HG03571 (cell line): ENCODE measurements around the gene AUP1.
"Not testable (repeated sequence)": the region's sequence is repeated elsewhere in the genome, so short reads cannot be mapped to it uniquely, and the experiment has no call there.

Source experiments
- ATAC-seq: cut with Tn5 transposase; IDR thresholded peaks from one replicate; pipeline ENCODE4 v1.9.1; 2021; ENCODE audit not compliant: unreplicated experiment

The AUP1 gene

DNA sequence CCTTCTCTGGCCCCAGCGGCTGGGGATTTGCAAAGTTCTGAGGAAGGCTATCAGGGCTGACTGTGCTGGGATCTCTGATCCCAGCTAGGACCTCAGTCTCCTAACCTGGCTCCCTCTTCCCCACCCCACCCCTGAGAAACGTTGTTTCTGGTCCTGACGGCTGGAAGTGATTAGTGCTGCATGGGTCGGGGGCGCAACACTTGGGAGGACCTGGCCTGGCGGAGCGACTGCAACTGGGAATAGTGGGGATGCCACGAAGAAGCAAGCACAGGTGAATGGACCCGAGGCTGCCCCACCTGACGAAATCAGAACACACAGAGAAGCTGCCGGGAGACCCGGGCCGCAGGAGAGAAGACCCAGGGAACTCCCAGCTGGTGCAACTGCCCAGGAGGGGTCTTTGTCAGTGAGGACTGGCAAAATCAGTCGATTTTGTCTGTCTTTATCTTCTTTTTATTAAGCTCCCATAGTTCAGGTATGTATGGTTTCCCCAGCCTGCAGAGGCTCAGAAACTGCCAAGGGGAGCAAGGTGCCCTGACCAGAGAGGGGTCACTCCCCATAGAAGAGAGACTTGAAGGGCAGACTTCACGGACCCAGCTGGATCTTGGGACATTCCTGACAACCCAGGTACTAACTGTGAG lies 29.4 kb downstream of the AUP1 start:
- no peak for ATAC-seq

DNA sequence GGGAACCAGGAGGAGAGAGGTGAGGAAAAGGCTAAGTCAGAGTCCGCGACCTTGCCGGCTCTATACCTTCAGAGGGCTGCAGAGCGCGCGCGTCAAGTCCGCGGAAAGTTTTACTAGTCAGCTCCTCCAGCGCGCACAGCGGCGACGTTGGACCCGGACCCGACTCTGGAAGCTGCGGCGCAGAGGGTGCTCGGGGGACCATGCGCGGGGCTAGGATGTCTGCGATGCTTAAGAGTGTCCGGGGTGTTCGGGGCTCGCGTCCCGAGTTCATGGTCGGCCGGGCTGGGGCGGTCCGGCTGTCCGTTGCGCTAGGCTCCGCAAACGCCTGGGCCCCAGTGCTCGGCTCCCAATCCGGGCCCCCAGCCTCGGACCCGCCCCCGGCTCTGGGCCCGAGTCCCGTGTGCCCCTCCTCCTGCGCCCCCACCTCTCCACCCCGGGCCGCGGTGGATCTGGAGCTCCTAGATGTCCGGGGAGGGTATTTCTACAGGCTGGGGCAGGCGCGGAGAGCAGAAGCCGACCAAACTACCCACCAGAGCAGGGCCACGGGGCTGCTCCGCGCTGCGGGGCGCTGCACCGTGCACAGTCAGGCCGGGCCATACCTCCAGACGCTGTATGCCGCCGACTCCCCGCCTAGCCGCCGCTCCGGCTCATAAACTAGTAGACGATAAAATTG lies 30.1 kb downstream of the AUP1 start, which contains the start of gene LBX2:
Gene LBX2 (minus strand): TSS at position 337 of the 673 bp plus-strand sequence. CDS start 66 bp downstream, at position 271.
- no peak for ATAC-seq

- ATAC-seq: no peak
Measured at GRCh38 chr2:74498500-74499266, 30.8 kb downstream of the AUP1 start.

DNA sequence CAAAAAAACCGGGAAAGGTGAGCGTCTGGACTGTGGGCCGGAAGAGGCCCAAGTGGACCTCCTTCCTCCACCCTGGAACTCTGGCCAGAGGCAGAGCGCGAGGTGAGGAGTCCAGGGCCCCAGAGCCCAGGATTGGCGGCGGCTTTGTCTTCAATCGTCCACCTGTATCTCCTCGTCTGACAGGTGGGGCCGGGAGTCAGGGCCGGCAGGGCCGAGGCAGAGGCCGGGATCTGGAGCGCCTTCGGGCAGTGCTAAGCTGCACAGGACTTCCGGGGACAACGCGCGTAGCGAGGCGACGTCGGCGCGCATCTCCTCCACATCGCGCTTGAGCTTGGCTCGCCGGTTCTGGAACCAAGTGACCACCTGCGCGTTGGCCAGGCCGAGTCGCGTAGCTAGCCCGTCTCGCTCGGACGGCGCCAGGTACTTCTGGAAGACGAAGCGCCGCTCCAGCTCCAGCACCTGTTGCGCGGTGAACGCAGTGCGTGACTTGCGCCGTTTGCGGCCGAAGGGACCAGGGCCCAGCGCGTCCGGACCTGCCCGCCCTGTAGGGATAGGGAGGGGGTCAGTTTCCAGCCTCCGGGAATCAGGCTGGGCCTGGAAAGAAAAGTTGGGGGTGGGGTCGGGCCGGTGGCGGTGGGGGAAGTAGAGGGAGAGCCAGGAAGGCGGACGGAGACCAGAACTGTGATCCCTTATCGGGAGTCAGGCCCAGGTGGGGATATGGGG lies 31.6 kb downstream of the AUP1 start:
- ATAC-seq: no peak

GRCh38 chr2:74496997-74497776 lies 32.3 kb downstream of the AUP1 start:
- no peak for ATAC-seq

GRCh38 chr2:74495440-74495839 lies 34.1 kb downstream of the AUP1 start:
- no peak for ATAC-seq

GRCh38 chr2:74493546-74493945 lies 36.0 kb downstream of the AUP1 start:
- ATAC-seq: no peak

DNA sequence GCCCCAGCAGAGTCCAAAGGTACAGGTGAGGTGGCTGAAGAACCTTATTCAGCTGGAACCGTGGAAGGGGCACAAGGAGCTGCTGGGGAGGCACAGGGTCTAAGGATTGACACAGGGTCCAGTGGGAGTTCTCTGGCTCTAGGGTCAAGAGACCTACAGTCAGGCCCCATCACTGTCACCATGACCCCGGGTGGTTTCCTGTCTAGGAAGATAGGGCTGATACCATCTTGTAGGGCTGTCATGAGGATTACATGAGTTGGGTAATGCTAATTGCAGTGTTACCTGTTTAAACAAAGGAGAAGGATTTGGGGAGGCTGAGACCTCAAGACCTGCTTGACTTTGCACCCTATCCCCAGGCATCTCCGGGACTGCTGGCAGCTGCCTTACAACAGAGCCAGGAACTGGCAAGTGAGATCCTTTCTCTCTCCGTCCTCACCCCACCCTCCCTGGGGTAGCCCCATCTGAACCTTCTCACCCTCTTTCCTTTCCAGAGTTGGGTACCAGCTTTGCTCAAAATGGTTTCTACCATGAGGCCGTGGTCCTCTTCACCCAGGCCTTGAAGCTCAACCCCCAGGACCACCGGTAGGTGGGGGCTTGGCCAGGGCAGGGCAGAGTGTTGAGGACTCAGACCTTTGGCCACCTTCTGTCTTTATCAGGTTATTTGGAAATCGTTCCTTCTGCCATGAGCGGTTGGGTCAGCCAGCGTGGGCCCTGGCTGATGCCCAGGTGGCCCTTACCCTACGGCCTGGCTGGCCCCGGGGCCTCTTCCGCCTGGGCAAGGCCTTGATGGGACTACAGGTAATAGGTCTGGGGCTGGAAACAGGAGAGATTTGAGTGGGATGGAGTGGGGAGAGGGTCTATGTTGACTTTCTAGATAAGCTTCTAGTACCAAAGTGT lies 37.6 kb downstream of the AUP1 start:
- no peak for ATAC-seq

DNA sequence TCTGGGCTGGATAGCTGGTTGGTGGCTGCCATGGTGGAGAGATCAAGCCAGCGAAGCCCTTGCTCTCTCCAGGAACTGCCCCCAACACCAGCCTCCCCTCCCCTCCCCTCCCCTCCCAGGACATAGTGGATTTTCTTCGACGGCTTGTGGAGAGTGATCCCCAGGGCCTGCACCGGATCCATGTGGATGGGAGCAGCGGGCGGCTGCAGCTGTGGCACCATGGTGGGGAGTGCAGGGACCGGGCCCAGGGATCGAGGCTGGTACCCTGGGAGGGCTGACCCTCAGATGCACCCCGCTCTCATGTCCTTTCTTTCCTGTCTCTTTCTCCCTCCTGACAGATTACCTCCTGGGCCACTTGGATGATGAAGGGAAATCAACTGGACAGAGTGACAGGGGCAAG lies 39.6 kb downstream of the AUP1 start:
- no peak for ATAC-seq

- ATAC-seq: no peak
Measured at GRCh38 chr2:74488643-74489481, 40.6 kb downstream of the AUP1 start.

GRCh38 chr2:74486141-74486540 lies 43.4 kb downstream of the AUP1 start:
- ATAC-seq: no peak

DNA sequence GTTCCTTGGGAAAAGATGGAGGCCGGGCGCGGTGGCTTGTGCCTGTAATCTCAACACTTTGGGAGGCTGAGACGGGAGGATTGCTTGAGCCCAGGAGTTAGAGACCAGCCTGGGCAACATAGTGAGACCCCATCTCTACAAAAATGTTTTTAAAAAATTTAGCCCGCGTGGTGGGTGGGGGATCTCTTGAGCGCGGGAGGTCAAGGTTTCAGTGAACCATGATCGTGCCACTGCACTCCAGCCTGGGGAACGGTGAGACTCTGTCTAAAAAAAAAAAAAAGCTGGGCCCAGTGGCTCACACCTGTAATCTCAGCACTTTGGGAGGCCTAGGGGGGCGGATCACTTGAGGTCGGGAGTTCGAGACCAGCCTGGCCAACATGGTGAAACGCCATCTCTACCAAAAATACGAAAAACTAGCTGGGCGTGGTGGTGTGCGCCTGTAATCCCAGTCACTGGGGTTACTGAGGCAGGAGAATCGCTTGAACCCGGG lies 45.8 kb downstream of the AUP1 start:
- ATAC-seq: not testable (repeated sequence)

DNA sequence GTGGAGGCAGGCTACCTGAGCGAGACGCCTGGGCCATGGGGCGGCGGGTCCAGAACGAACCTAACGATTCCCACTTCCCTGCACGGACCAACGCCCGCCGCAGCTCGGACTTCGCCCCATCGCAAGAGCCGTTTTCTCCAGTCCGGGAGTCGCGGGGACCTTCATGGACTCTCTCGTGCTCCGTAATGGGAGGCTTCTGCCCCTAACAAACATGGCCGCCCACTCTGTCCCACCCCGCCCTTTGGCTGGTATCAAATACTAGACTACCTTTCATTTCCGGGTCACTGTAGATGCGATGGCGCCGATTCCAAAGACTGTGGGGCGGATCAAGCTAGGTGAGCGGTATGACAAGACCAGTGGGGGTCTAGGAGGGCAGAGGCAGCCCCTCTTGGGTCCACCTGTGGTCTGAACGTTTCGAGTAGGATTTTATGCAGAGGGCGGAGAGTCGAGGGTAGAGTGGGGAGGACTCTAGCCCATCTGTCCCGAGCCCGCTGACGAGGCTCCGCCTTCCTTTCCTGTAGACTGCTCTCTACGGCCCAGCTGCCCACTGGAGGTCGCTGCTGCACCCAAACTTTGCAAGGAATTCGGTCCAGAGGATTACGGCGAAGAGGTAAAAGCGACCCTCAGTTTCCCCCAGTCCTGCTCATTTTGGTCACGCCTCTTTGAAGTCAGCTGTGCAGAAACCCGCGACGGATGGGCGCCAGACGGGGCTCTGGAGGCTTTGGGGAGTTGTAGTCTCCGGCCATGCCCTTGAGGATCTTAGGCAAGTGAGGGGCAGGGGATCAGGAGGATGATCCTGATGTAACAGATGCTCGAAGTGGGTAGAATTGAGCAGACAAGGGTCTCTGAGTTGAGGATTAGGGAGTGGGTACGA lies 46.5 kb downstream of the AUP1 start, which contains the start of the genes CCDC142 and TTC31:
Gene CCDC142 (minus strand): TSS at position 198 of the 874 bp plus-strand sequence. CDS start 161 bp downstream, at position 37.
Gene TTC31 (plus strand): TSS at position 281 of the 874 bp plus-strand sequence. CDS start 15 bp downstream, at position 296.
- peak; percentile 86 for ATAC-seq

- ATAC-seq: peak; percentile 44
Measured at GRCh38 chr2:74481961-74482800, 47.3 kb downstream of the AUP1 start.

GRCh38 chr2:74481431-74481830 lies 48.1 kb downstream of the AUP1 start:
- no peak for ATAC-seq
